ENCODE measurements around the gene CXCL8. TPM values are rescaled to one million over a fixed set of nuclear protein-coding genes. Genes with fewer than 3 reads are reported as not detected.

CXCL8 gene
- polyA plus RNA-seq, 12 donors = 0.85 to 17.7 (median 5.7) TPM; not detected in 1

- no peak for DNase-seq
Measured at GRCh38 chr4:73715659-73716058, 24.7 kb upstream of the CXCL8 start.

GRCh38 chr4:73718375-73719373, 21.7 kb upstream of the CXCL8 start:
- DNase-seq = no peak

- DNase-seq = no peak
Measured at GRCh38 chr4:73721435-73721834, 18.9 kb upstream of the CXCL8 start.

- no peak for DNase-seq
Measured at GRCh38 chr4:73721909-73722308, 18.5 kb upstream of the CXCL8 start.

- no peak for DNase-seq
Measured at GRCh38 chr4:73723023-73723422, 17.3 kb upstream of the CXCL8 start.

DNA sequence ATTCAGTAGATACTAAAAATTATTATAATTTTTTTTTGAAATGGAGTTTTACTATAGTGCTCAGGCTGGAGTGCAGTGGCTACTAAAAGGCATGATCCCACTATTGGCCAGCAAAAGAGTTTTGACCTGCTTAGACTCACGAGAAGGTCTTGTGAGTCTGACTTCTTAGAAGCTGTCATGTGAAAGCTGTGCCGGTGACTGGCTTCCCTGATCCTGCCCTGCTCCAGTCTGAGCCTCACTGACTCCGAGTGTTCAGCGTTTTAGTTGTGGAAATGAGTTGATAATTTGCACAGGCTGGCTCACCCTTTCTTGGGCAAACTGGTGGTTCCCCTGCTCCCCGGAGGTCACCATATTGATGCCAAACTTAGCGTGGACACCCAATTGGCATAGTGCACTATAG, 16.4 kb upstream of the CXCL8 start:
- DNase-seq = no peak

GRCh38 chr4:73725510-73725909, 14.9 kb upstream of the CXCL8 start:
- no peak for DNase-seq

DNA sequence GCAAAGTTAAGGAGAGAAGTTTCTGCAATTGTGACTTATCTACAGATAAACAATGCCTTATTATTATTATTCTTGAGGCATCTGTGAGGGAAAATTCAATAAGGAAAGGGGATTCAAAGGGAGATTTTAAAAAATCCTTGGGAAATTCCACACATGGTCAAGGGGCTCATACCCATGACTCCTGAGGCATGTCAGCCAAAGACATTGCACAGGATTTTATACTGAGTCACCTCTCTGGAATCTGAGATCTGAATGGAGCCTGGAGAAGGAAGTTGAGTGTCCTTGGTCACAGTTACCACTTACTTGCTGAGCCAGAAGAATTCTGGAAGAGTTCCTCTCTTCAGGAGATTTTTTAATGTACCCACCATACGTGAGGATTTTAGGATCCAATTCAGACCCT, 14.4 kb upstream of the CXCL8 start:
- no peak for DNase-seq

- DNase-seq = no peak
Measured at GRCh38 chr4:73727685-73728084, 12.7 kb upstream of the CXCL8 start.

DNA sequence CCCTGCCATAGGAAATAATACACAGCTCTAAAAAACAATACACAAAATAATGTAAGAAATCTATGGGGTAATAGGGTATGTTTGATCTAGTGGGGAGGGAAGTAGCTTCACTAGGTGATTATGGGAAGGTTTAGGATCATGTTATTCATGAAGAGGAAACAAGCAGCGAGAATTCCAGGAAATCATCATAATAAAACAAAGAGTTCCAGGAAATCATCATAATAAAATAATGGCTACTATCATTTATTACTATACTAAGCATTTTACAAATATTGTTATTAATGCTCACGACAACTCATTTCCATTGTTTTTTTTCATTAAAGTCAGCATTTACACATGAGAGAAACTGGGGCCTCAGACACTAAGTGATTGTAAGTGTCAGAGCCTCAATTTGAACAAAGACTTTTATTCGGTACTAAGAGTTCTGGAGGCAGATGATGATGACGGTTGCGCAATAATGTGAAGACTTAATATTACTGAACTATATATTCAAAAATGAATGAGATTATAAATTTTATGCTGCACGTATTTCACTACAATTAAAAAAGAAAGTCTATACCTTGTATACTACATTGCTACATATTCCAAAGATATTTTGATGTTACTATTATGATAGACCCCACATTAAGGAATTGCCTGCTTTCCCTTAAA, 12.2 kb upstream of the CXCL8 start:
- DNase-seq = no peak

GRCh38 chr4:73729534-73730165, 10.7 kb upstream of the CXCL8 start:
- DNase-seq = peak; percentile 61

DNA sequence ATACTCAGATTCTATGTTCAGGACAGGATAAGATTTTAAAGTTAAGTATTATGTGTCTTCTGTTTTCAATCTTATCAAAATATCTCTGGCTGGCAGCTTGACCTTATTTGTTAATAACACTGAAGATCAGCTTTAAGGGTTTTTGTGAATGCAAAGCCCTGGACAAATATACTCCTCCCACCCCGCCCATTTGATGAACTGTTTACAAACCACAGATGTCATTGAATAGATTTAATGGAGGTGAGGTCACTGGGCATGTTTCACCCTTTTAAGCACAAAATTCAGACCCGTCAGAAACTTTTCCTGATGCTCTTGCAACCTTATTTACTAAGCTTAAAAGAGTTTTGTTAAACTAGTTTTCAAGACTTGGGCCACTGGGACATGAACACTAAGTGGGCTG, 10.1 kb upstream of the CXCL8 start:
- no peak for DNase-seq

DNA sequence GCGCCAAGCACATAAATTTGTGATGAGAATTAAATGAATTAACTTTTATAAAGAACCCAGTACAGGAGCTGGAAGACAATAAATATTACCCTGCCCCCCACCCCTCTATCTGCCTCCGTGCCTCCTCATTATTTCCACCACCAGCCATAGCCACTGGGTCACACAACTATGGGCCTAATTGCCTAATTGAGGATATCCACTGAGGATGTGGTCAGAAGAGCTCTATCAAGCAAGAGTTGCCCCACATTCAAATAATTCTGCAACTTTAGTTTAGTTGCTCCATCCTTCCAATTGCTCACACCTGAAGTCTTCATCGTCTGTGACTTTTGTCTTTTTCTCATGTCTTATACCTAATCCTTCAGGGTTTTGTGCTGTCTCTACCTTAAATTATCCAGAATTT, 9.5 kb upstream of the CXCL8 start:
- DNase-seq = no peak

- no peak for DNase-seq
Measured at GRCh38 chr4:73731968-73732610, 8.3 kb upstream of the CXCL8 start.

DNA sequence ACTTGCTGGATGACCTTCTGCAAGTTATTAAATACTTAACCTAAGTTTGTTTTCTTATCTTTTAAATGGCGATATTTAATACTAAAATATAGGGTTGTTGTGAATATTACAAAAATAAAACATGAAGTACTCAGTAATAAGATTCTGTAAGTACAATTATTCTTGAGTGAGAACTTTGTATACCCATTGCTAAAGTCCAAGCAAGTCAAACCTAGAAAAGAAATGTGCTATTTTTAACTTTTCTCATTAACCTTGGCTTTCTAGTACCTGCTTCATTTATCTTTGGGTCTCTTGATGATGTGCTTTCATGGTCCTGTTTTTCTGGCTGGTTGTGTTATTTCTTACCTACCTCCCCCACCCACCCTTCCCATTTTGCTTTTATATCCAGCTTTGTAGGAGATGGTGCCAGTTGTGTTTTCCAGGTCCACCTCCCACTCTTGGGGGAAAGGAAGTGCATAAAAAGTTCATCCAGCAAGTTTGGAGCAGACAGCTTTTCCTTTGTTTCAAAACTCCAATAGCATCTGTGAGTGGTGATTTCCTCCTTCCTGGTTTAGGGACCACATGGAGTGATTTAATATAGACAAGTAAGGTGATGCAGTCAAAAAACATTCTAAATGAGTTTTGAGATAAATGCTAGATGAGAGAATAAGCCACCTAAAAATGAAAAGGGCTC, 7.5 kb upstream of the CXCL8 start:
- no peak for DNase-seq

- DNase-seq = no peak
Measured at GRCh38 chr4:73734530-73735001, 5.8 kb upstream of the CXCL8 start.

DNA sequence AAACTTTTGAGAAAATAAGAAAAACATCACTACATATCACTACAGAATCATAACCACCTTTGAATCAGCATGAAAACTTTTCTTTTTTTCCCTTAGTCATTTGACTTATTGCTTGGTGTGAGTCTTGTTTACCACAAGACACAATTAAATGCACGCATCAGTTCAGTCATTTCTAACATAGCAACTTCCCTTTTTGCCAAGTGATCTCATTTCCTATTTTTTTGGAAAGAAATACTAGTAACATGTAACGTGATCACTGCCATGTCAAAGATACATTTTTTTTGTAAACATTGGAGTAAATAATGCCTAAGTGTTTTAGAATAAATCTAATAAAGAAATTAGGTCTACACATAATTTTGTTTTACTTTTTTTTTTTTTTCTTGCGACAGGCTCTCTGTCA, 5.1 kb upstream of the CXCL8 start:
- no peak for DNase-seq

- no peak for DNase-seq
Measured at GRCh38 chr4:73741031-73741749, 821 bp downstream of the CXCL8 start.

- DNase-seq = no peak
Measured at GRCh38 chr4:73741750-73742489, 1.6 kb downstream of the CXCL8 start.

Data from muscle of arm (tissue), 12 donors.